SK-N-SH treated with all-trans-retinoic acid at 6 μM for 48 hours (cell line): ENCODE data around the gene TXNDC12.
"Not testable (repeated sequence)": the region's sequence is repeated elsewhere in the genome, so short reads cannot be mapped to it uniquely, and the experiment has no call there.

Experiments
- ATAC-seq: fragments of 200-7000 bp; cut with Tn5 transposase; 3 replicates; pipeline ENCODE4 v1.9.1; 2020; ENCODE audit warnings: mild to moderate bottlenecking, moderate library complexity
- ARNTL ChIP-seq: fragments of 450-650 bp; formaldehyde crosslinking; IDR thresholded peaks from 2 replicates; pipeline ENCODE4 v1.5.0; 2020; ENCODE audit warnings: low read depth, mild to moderate bottlenecking, moderate library complexity, borderline replicate concordance
- BACH2 ChIP-seq: fragments of 250-450 bp; sonication (Bioruptor Pico); IDR thresholded peaks from 2 replicates; pipeline ENCODE4 v1.9.0; 2021; ENCODE audit warnings: mild to moderate bottlenecking, borderline replicate concordance
- CSDC2 ChIP-seq: fragments of 250-450 bp; sonication (Bioruptor Pico); IDR thresholded peaks from 2 replicates; pipeline ENCODE4 v1.5.0; 2020; ENCODE audit warnings: mild to moderate bottlenecking, moderate library complexity
- CSRNP3 ChIP-seq: fragments of 250-450 bp; sonication (Bioruptor Pico); IDR thresholded peaks from 2 replicates; pipeline ENCODE4 v1.5.1; 2021; ENCODE audit warnings: mild to moderate bottlenecking, moderate library complexity
- ESRRG ChIP-seq: fragments of 250-450 bp; sonication (Bioruptor Pico); IDR thresholded peaks from 2 replicates; pipeline ENCODE4 v1.6.1; 2021; ENCODE audit warnings: mild to moderate bottlenecking
- GLIS3 ChIP-seq: fragments of 250-450 bp; sonication (Bioruptor Pico); IDR thresholded peaks from 2 replicates; pipeline ENCODE4 v1.5.0; 2020; ENCODE audit warnings: mild to moderate bottlenecking, moderate library complexity
- ISL1 ChIP-seq: fragments of 250-450 bp; sonication (Bioruptor Pico); IDR thresholded peaks from 2 replicates; pipeline ENCODE4 v2.1.2; 2022; ENCODE audit warnings: mild to moderate bottlenecking, moderate library complexity
- OSR1 ChIP-seq: fragments of 250-450 bp; sonication (Bioruptor Pico); IDR thresholded peaks from 2 replicates; pipeline ENCODE4 v1.8.0; 2022; ENCODE audit warnings: moderate library complexity, mild to moderate bottlenecking, inconsistent platforms
- PATZ1 ChIP-seq: fragments of 250-450 bp; sonication (Bioruptor Pico); IDR thresholded peaks from 2 replicates; pipeline ENCODE4 v1.8.0; 2020; ENCODE audit warnings: mild to moderate bottlenecking, moderate library complexity, borderline replicate concordance
- POU6F1 ChIP-seq: fragments of 250-450 bp; sonication (Bioruptor Pico); IDR thresholded peaks from 2 replicates; pipeline ENCODE4 v1.8.0; 2021; ENCODE audit warnings: low read depth, mild to moderate bottlenecking, moderate library complexity, borderline replicate concordance
- PPARA ChIP-seq: fragments of 250-450 bp; sonication (Bioruptor Pico); IDR thresholded peaks from 2 replicates; pipeline ENCODE4 v1.5.0; 2020; ENCODE audit warnings: mild to moderate bottlenecking, borderline replicate concordance
- RARB ChIP-seq: fragments of 250-450 bp; sonication (Bioruptor Pico); IDR thresholded peaks from 2 replicates; pipeline ENCODE4 v1.8.0; 2021; ENCODE audit warnings: mild to moderate bottlenecking, moderate library complexity
- SNAI2 ChIP-seq: fragments of 250-450 bp; sonication (Bioruptor Pico); IDR thresholded peaks from 2 replicates; pipeline ENCODE4 v1.5.0; 2020; ENCODE audit warnings: mild to moderate bottlenecking, moderate library complexity
- TSHZ2 ChIP-seq: fragments of 250-450 bp; sonication (Bioruptor Pico); IDR thresholded peaks from 2 replicates; pipeline ENCODE4 v1.5.0; 2020; ENCODE audit warnings: mild to moderate bottlenecking, moderate library complexity
- ZC3H10 ChIP-seq: fragments of 250-450 bp; sonication (Bioruptor Pico); IDR thresholded peaks from 2 replicates; pipeline ENCODE4 v1.5.1; 2021; ENCODE audit warnings: mild to moderate bottlenecking, moderate library complexity
- ZFP3 ChIP-seq: fragments of 250-450 bp; sonication (Bioruptor Pico); IDR thresholded peaks from 2 replicates; pipeline ENCODE4 v1.5.0; 2020; ENCODE audit warnings: mild to moderate bottlenecking, moderate library complexity
- ZFP30 ChIP-seq: fragments of 450-650 bp; formaldehyde crosslinking; IDR thresholded peaks from 2 replicates; pipeline ENCODE4 v1.5.0; 2022; ENCODE audit warnings: mild to moderate bottlenecking, moderate library complexity
- ZNF565 ChIP-seq: fragments of 450-650 bp; formaldehyde crosslinking; conservative IDR thresholded peaks from 2 replicates; pipeline ENCODE4 v1.5.0; 2020; ENCODE audit warnings: low read depth, mild to moderate bottlenecking, moderate library complexity
- ZNF70 ChIP-seq: fragments of 450-650 bp; formaldehyde crosslinking; IDR thresholded peaks from 2 replicates; pipeline ENCODE4 v1.5.0; 2020; ENCODE audit warnings: mild to moderate bottlenecking, moderate library complexity
- ZNF8 ChIP-seq: fragments of 450-650 bp; formaldehyde crosslinking; IDR thresholded peaks from 2 replicates; pipeline ENCODE4 v1.5.0; 2020; ENCODE audit warnings: mild to moderate bottlenecking, moderate library complexity

Gene TXNDC12

GRCh38 chr1:52098139-52098871 lies 43.3 kb upstream of the TXNDC12 start (continued):
- no peak for TF ChIP-seq POU6F1 (CRISPR knock-in tag)
- no peak for TF ChIP-seq RARB (CRISPR knock-in tag)
- TF ChIP-seq CSRNP3 (CRISPR knock-in tag) = no peak
- TF ChIP-seq ESRRG (CRISPR knock-in tag) = no peak
- TF ChIP-seq GLIS3 (CRISPR knock-in tag) = no peak

- no peak for TF ChIP-seq ARNTL
- no peak for TF ChIP-seq BACH2 (CRISPR knock-in tag)
- TF ChIP-seq ZC3H10 (CRISPR knock-in tag) = no peak
- TF ChIP-seq ZNF8 (CRISPR knock-in tag) = no peak
- no peak for TF ChIP-seq OSR1 (CRISPR knock-in tag)
- TF ChIP-seq TSHZ2 = no peak
- no peak for TF ChIP-seq ZFP30 (CRISPR knock-in tag)
- no peak for TF ChIP-seq ESRRG (CRISPR knock-in tag)
- no peak for TF ChIP-seq ISL1 (CRISPR knock-in tag)
- no peak for TF ChIP-seq ZFP3 (CRISPR knock-in tag)
- no peak for TF ChIP-seq ZNF70 (CRISPR knock-in tag)
- no peak for TF ChIP-seq POU6F1 (CRISPR knock-in tag)
- no peak for TF ChIP-seq SNAI2 (CRISPR knock-in tag)
- no peak for TF ChIP-seq CSDC2
- no peak for TF ChIP-seq RARB (CRISPR knock-in tag)
- ATAC-seq = no peak
These were observed 41.2 kb upstream of the TXNDC12 start for GRCh38 chr1:52096216-52096615.

GRCh38 chr1:52094300-52094699 lies 39.3 kb upstream of the TXNDC12 start:
- not testable (repeated sequence) for ATAC-seq

- not testable (repeated sequence) for ATAC-seq
These were observed 32.9 kb upstream of the TXNDC12 start for GRCh38 chr1:52087892-52088291.

- no peak for ATAC-seq
- TF ChIP-seq PATZ1 (no peak), TSHZ2 (no peak), BACH2 (CRISPR knock-in tag) (no peak), GLIS3 (CRISPR knock-in tag) (no peak), ZNF565 (CRISPR knock-in tag) (no peak), ZFP30 (CRISPR knock-in tag) (no peak), PPARA (CRISPR knock-in tag) (no peak), CSDC2 (no peak), ZC3H10 (CRISPR knock-in tag) (no peak), CSRNP3 (CRISPR knock-in tag) (no peak), ARNTL (no peak), ZNF70 (CRISPR knock-in tag) (no peak)
These were observed 25.0 kb upstream of the TXNDC12 start for GRCh38 chr1:52080014-52080415.
